Motor neuron (in vitro differentiated cells): ENCODE measurements around the gene ATXN1. TPM values are rescaled to one million over a fixed set of nuclear protein-coding genes. Genes with fewer than 3 reads are reported as not detected.
"Not testable (repeated sequence)": the region's sequence is repeated elsewhere in the genome, so short reads cannot be mapped to it uniquely, and the experiment has no call there.

Experiments used
- ATAC-seq, 8 experiments: fragments of 200-7000 bp; cut with Tn5 transposase; replicated peaks in 6 of 8; 2 replicates each; pipeline ENCODE4 v1.8.0; 2021; ENCODE audit warnings: mild to moderate bottlenecking in 8 of 8, moderate library complexity in 8 of 8
- H3K27ac ChIP-seq, 2 donors: fragments of 250-450 bp; sonication (Bioruptor Pico); 2 replicates each; pipeline ENCODE4 v1.9.0; 2021; ENCODE audit warnings: antibody characterized with exemption in 2 of 2, mild to moderate bottlenecking in 2 of 2, moderate library complexity in 1 of 2
- H3K4me1 ChIP-seq, 2 donors: fragments of 250-450 bp; sonication (Bioruptor Pico); replicated peaks in 1 of 2; 2 replicates each; pipeline ENCODE4 v1.6.1; 2021; ENCODE audit warnings: antibody characterized with exemption in 2 of 2, mild to moderate bottlenecking in 2 of 2, moderate library complexity in 1 of 2
- H3K4me3 ChIP-seq, 5 donors: fragments of 250-450 bp; sonication (Bioruptor Pico); 2 replicates each; pipeline ENCODE4 v1.9.0; 2021; ENCODE audit warnings: antibody characterized with exemption in 5 of 5, mild to moderate bottlenecking in 5 of 5, moderate library complexity in 4 of 5
- WGBS, 10 experiments: fragments of 450-650 bp; shearing (Covaris generic); methylation state at CpG; one replicate each; pipeline ENCODE4 v1.0.0; 2022; 5-methylcytosine and 5-hydroxymethylcytosine counted together
- in situ Hi-C, 9 experiments: fragments of 400-800 bp; cut with MboI; loops; one replicate each; pipeline ENCODE4 v1.15.0; 2021; ENCODE audit warnings: low sequenced_read_pairs in 9 of 9, low pct_unique_long_range_greater_than_20kb in 2 of 9; ENCODE audit not compliant: unreplicated experiment in 9 of 9
- total RNA-seq, 8 experiments: library from RNA; unstranded; fragments of 300-600 nt; gene quantifications; 2 replicates each; pipeline versions ENCODE4 v1.2.3 to v1.2.4, GENCODE V29; 2022

Gene ATXN1
- total RNA-seq, 8 experiments from 2014 or later, result 8.9 to 64.9 (median 18.3) TPM

- ATAC-seq, result peak in 7 of 8 experiments; percentile 48 to 77 (median 61)
- no peak overlapping the region for H3K27ac ChIP-seq
- H3K4me3 ChIP-seq, result no peak overlapping the region
- 33 to 96% (median 72%) methylated on average over 2 to 11 of the region's 14 CpGs; no CpG with 5 or more reads in 3 of the 10 experiments for WGBS, 10 experiments
- in situ Hi-C loops, result no loop called here
- peaks cover 0 to 2% of the 10 kb centered on the region in 2 donors for H3K4me1 ChIP-seq
Measured at GRCh38 chr6:16635810-16636602, 125.3 kb downstream of the ATXN1 start.

GRCh38 chr6:16635291-16635809, 125.9 kb downstream of the ATXN1 start:
- WGBS, 10 experiments, result 71 to 100% (median 90%) methylated on average over 1 to 4 of the region's 4 CpGs; no CpG with 5 or more reads in 1 of the 10 experiments
- H3K4me3 ChIP-seq, result no peak overlapping the region
- no peak for ATAC-seq
- in situ Hi-C loops, result no loop called here
- H3K27ac ChIP-seq, result no peak overlapping the region
- peaks cover 0 to 2% of the 10 kb centered on the region in 2 donors for H3K4me1 ChIP-seq

- H3K27ac ChIP-seq, result no peak overlapping the region
- H3K4me3 ChIP-seq, result no peak overlapping the region
- in situ Hi-C loops, result no loop called here
- no peak for ATAC-seq
- WGBS, 10 experiments, result 33 to 100% (median 90%) methylated on average over 1 to 4 of the region's 5 CpGs; no CpG with 5 or more reads in 1 of the 10 experiments
- H3K4me1 ChIP-seq, result peaks cover 0 to 2% of the 10 kb centered on the region in 2 donors
Measured at GRCh38 chr6:16634855-16635254, 126.4 kb downstream of the ATXN1 start.

- in situ Hi-C loops, result no loop called here
- Histone ChIP-seq H3K4me1 (peaks cover 0 to 2% of the 10 kb centered on the region in 2 donors), H3K27ac (no peak overlapping the region), H3K4me3 (no peak overlapping the region)
- ATAC-seq, result no peak
- 63 to 100% (median 100%) methylated on average over 1 of the region's 1 CpG; no CpG with 5 or more reads in 3 of the 10 experiments for WGBS, 10 experiments
Measured at GRCh38 chr6:16633961-16634360, 127.3 kb downstream of the ATXN1 start.

GRCh38 chr6:16633465-16633864, 127.8 kb downstream of the ATXN1 start:
- 57 to 100% (median 96%) methylated on average over 1 to 5 of the region's 5 CpGs; no CpG with 5 or more reads in 3 of the 10 experiments for whole genome bisulfite sequencing, 10 experiments
- Histone ChIP-seq H3K4me1 (peaks cover 0 to 2% of the 10 kb centered on the region in 2 donors), H3K4me3 (no peak overlapping the region), H3K27ac (no peak overlapping the region)
- in situ Hi-C loops, result no loop called here
- ATAC-seq, result no peak

- no peak for ATAC-seq
- Histone ChIP-seq H3K4me1 (peaks cover 0 to 2% of the 10 kb centered on the region in 2 donors), H3K27ac (no peak overlapping the region), H3K4me3 (no peak overlapping the region)
- in situ Hi-C loops, result no loop called here
- WGBS, 10 experiments, result 73 to 100% (median 81%) methylated on average over 1 to 4 of the region's 4 CpGs; no CpG with 5 or more reads in 4 of the 10 experiments
Measured at GRCh38 chr6:16632101-16632500, 129.2 kb downstream of the ATXN1 start.

- Histone ChIP-seq H3K4me3 (no peak overlapping the region), H3K4me1 (peaks cover 0 to 3% of the 10 kb centered on the region in 2 donors), H3K27ac (no peak overlapping the region)
- WGBS, 10 experiments, result 60 to 100% (median 89%) methylated on average over 1 to 4 of the region's 4 CpGs; no CpG with 5 or more reads in 3 of the 10 experiments
- in situ Hi-C loops, result no loop called here
- ATAC-seq, result no peak
Measured at GRCh38 chr6:16630026-16630643, 131.1 kb downstream of the ATXN1 start.

- H3K4me1 ChIP-seq, in situ Hi-C loops, H3K4me3 ChIP-seq, H3K27ac ChIP-seq, ATAC-seq: not testable (repeated sequence)
- WGBS, 10 experiments, result 67 to 100% (median 100%) methylated on average over 1 of the region's 1 CpG; no CpG with 5 or more reads in 2 of the 10 experiments
Measured at GRCh38 chr6:16628580-16628979, 132.7 kb downstream of the ATXN1 start.

- ATAC-seq, result no peak
- no peak overlapping the region for H3K4me3 ChIP-seq
- peaks cover 2 to 7% of the 10 kb centered on the region in 2 donors for H3K4me1 ChIP-seq
- no peak overlapping the region for H3K27ac ChIP-seq
- in situ Hi-C loops, result no loop called here
- 50 to 100% (median 90%) methylated on average over 1 to 2 of the region's 2 CpGs; no CpG with 5 or more reads in 2 of the 10 experiments for WGBS, 10 experiments
Measured at GRCh38 chr6:16626650-16627049, 134.6 kb downstream of the ATXN1 start.

GRCh38 chr6:16625291-16626265, 135.7 kb downstream of the ATXN1 start:
- ATAC-seq, result peak in 3 of 8 experiments; percentile 41 to 72 (median 56)
- Histone ChIP-seq H3K4me1 (peaks cover 2 to 7% of the 10 kb centered on the region in 2 donors), H3K27ac (no peak overlapping the region), H3K4me3 (no peak overlapping the region)
- 45 to 90% (median 80%) methylated on average over 2 to 9 of the region's 10 CpGs for WGBS, 10 experiments
- in situ Hi-C loops, result no loop called here

GRCh38 chr6:16624636-16625290, 136.5 kb downstream of the ATXN1 start:
- no peak overlapping the region for H3K4me3 ChIP-seq
- in situ Hi-C loops, result no loop called here
- peaks cover 2 to 7% of the 10 kb centered on the region in 2 donors for H3K4me1 ChIP-seq
- peak in 5 of 8 experiments; percentile 33 to 68 (median 66) for ATAC-seq
- no peak overlapping the region for H3K27ac ChIP-seq
- WGBS, 10 experiments, result 0 to 92% (median 76%) methylated on average over 1 to 8 of the region's 8 CpGs; no CpG with 5 or more reads in 1 of the 10 experiments

- H3K4me1 ChIP-seq, result peaks cover 2 to 7% of the 10 kb centered on the region in 2 donors
- no peak for ATAC-seq
- 9 to 100% (median 90%) methylated on average over 1 to 4 of the region's 4 CpGs; no CpG with 5 or more reads in 1 of the 10 experiments for WGBS, 10 experiments
- H3K4me3 ChIP-seq, result no peak overlapping the region
- in situ Hi-C loops, result no loop called here
- no peak overlapping the region for H3K27ac ChIP-seq
Measured at GRCh38 chr6:16623731-16624130, 137.5 kb downstream of the ATXN1 start.
